Natural killer cell (primary cell): ENCODE measurements around the gene WIZ. TPM values are rescaled to one million over a fixed set of nuclear protein-coding genes. Genes with fewer than 3 reads are reported as not detected.

ENCODE experiments used
- ATAC-seq, 3 donors: fragments of 150-1000 bp in 2 of 3; fragments of 200-7000 bp in 1 of 3; cut with Tn5 transposase; 1 replicate in 1 of 3; 2 replicates in 2 of 3; pipeline ENCODE4 v1.10.0; 2021; ENCODE audit warnings: mild to moderate bottlenecking in 2 of 3, moderate library complexity in 2 of 3
- DNase-seq, 2 donors: peaks; one replicate each; pipeline versions ENCODE4 v3.0.0 to v3.0.0-alpha.2; 2013 to 2021; ENCODE audit warnings: mixed read lengths in 1 of 2
- H3K27ac ChIP-seq: one replicate; pipeline ENCODE4 v1.5.1; 2013; ENCODE audit warnings: mild to moderate bottlenecking, low read length
- H3K27me3 ChIP-seq: one replicate; pipeline ENCODE4 v1.6.1; 2013; ENCODE audit warnings: low read length; ENCODE audit not compliant: control insufficient read depth, insufficient read depth
- H3K36me3 ChIP-seq: one replicate; pipeline ENCODE4 v1.6.1; 2013; ENCODE audit warnings: low read length; ENCODE audit not compliant: control insufficient read depth, insufficient read depth
- H3K4me1 ChIP-seq: one replicate; pipeline ENCODE4 v1.6.1; 2013; ENCODE audit warnings: low read length; ENCODE audit not compliant: control insufficient read depth, insufficient read depth
- H3K4me3 ChIP-seq: one replicate; pipeline ENCODE4 v1.5.1; 2013; ENCODE audit warnings: low read length
- H3K9me3 ChIP-seq: one replicate; pipeline ENCODE4 v1.6.1; 2013; ENCODE audit warnings: low read length; ENCODE audit not compliant: control insufficient read depth, insufficient read depth
- H3K27ac Mint-ChIP-seq, 2 donors: one replicate each; pipeline ENCODE4 v1.8.0; 2022; ENCODE audit warnings: mild to moderate bottlenecking in 2 of 2, mixed read lengths in 2 of 2, moderate library complexity in 1 of 2
- H3K27me3 Mint-ChIP-seq, 2 donors: one replicate each; pipeline ENCODE4 v1.8.0; 2022; ENCODE audit warnings: low read depth in 2 of 2, mixed read lengths in 2 of 2
- H3K36me3 Mint-ChIP-seq: one replicate; pipeline ENCODE4 v1.8.0; 2022; ENCODE audit warnings: mixed read lengths
- H3K4me1 Mint-ChIP-seq, 2 donors: one replicate each; pipeline ENCODE4 v1.8.0; 2022; ENCODE audit warnings: mixed read lengths in 2 of 2
- H3K4me3 Mint-ChIP-seq: one replicate; pipeline ENCODE4 v1.8.0; 2022; ENCODE audit warnings: mild to moderate bottlenecking, moderate library complexity, mixed read lengths
- H3K9me3 Mint-ChIP-seq, 2 donors: one replicate each; pipeline ENCODE4 v1.8.0; 2022; ENCODE audit warnings: mixed read lengths in 2 of 2
- CTCF ChIP-seq: fragments of 200-600 bp; IDR thresholded peaks from one replicate; pipeline ENCODE4 v1.8.0; 2022; ENCODE audit warnings: antibody characterized with exemption
- WGBS: methylation state at CpG from one replicate; pipeline ENCODE4 v1.1.7; 2013; ENCODE audit warnings: missing lambda C conversion rate; ENCODE audit not compliant: insufficient coverage; 5-methylcytosine and 5-hydroxymethylcytosine counted together
- intact Hi-C: fragments of 100-400 bp; cut with micrococcal nuclease; formaldehyde crosslinking; loops from one replicate; pipeline ENCODE4 v1.14.2; 2022
- total RNA-seq, 4 donors: library from RNA; stranded (reverse); fragments of 120-200 nt in 1 of 4; gene quantifications; one replicate each; pipeline versions ENCODE4 v1.2.3 to v1.2.4, GENCODE V29; 2013 to 2022

The WIZ gene
- total RNA-seq, 3 donors from 2014 or later (not counting 1 experiment from before 2014, with no cell fraction given): 24.3 to 29.3 (median 24.4) TPM

- Histone ChIP-seq H3K27ac (no peak overlapping the region), H3K4me1 (peaks cover 33% of the 10 kb centered on the region), H3K36me3 (peaks cover 33% of the 10 kb centered on the region), H3K9me3 (no peaks in the 10 kb centered on the region), H3K4me3 (no peak overlapping the region), H3K27me3 (no peaks in the 10 kb centered on the region)
- H3K4me3 Mint-ChIP-seq: peak overlapping the region; percentile 25
- H3K27me3 Mint-ChIP-seq: no peaks in the 10 kb centered on the region
- H3K4me1 Mint-ChIP-seq: peaks cover 24 to 30% of the 10 kb centered on the region in 2 donors
- H3K27ac Mint-ChIP-seq: no peak overlapping the region
- DNase-seq: no peak
- no peak for ATAC-seq
- WGBS: 96% methylated on average over 22 of the region's 22 CpGs
- no peak for TF ChIP-seq CTCF
- no peaks in the 10 kb centered on the region for H3K36me3 Mint-ChIP-seq
- H3K9me3 Mint-ChIP-seq: no peaks in the 10 kb centered on the region
- intact Hi-C loops: no loop called here
Observed at GRCh38 chr19:15428956-15429824, 20.6 kb downstream of the WIZ start.

- 98% methylated on average over 35 of the region's 35 CpGs for WGBS
- peaks cover 18 to 24% of the 10 kb centered on the region in 2 donors for H3K4me1 Mint-ChIP-seq
- H3K27me3 Mint-ChIP-seq: no peaks in the 10 kb centered on the region
- peaks cover 44% of the 10 kb centered on the region for H3K36me3 ChIP-seq
- DNase-seq: no peak
- no peaks in the 10 kb centered on the region for H3K27me3 ChIP-seq
- no peaks in the 10 kb centered on the region for H3K9me3 Mint-ChIP-seq
- no peak overlapping the region for H3K27ac ChIP-seq
- no peaks in the 10 kb centered on the region for H3K36me3 Mint-ChIP-seq
- no peaks in the 10 kb centered on the region for H3K9me3 ChIP-seq
- no peak overlapping the region for H3K27ac Mint-ChIP-seq
- ATAC-seq: no peak
- H3K4me3 Mint-ChIP-seq: no peak overlapping the region
- H3K4me1 ChIP-seq: peaks cover 26% of the 10 kb centered on the region
- intact Hi-C loops: no loop called here
- H3K4me3 ChIP-seq: no peak overlapping the region
- no peak for TF ChIP-seq CTCF
Observed at GRCh38 chr19:15427991-15428471, 21.7 kb downstream of the WIZ start.

- no peaks in the 10 kb centered on the region for H3K36me3 Mint-ChIP-seq
- Histone ChIP-seq H3K36me3 (peaks cover 48% of the 10 kb centered on the region), H3K4me3 (no peak overlapping the region), H3K27ac (no peak overlapping the region), H3K4me1 (peaks cover 23% of the 10 kb centered on the region), H3K27me3 (no peaks in the 10 kb centered on the region), H3K9me3 (no peaks in the 10 kb centered on the region)
- DNase-seq (no peak), ATAC-seq (no peak)
- TF ChIP-seq CTCF: no peak
- peak overlapping the region in 1 of 2 donors; percentile 56 for H3K27ac Mint-ChIP-seq
- H3K4me3 Mint-ChIP-seq: no peak overlapping the region
- intact Hi-C loops: no loop called here
- no peaks in the 10 kb centered on the region for H3K27me3 Mint-ChIP-seq
- 98% methylated on average over 25 of the region's 25 CpGs for WGBS
- H3K4me1 Mint-ChIP-seq: peaks cover 15 to 20% of the 10 kb centered on the region in 2 donors
- H3K9me3 Mint-ChIP-seq: no peaks in the 10 kb centered on the region
Observed at GRCh38 chr19:15427350-15427700, 22.4 kb downstream of the WIZ start.
